ENCODE measurements around the gene KRTAP3-1. TPM values are rescaled to one million over a fixed set of nuclear protein-coding genes. Genes with fewer than 3 reads are reported as not detected.

Gene KRTAP3-1
- polyA plus RNA-seq, 3 donors: not detected

GRCh38 chr17:40993084-40993483 lies 15.8 kb downstream of the KRTAP3-1 start:
- no peak overlapping the region for H3K27ac ChIP-seq (ENCODE audit: low read depth, low read length)
- WGBS, 3 donors: 87 to 93% (median 88%) methylated on average over 2 of the region's 2 CpGs

- WGBS, 3 donors: 71 to 93% (median 89%) methylated on average over 3 of the region's 3 CpGs
- no peak overlapping the region for H3K27ac ChIP-seq (ENCODE audit: low read depth, low read length)
Measured at GRCh38 chr17:40992666-40993065, 16.3 kb downstream of the KRTAP3-1 start.

- no peak overlapping the region for H3K27ac ChIP-seq (ENCODE audit: low read depth, low read length)
- 45 to 62% (median 62%) methylated on average over 8 of the region's 8 CpGs for WGBS, 3 donors
Measured at GRCh38 chr17:40986920-40987319, 22.0 kb downstream of the KRTAP3-1 start.

- no peak within 1 kb of the TSS for H3K27ac ChIP-seq (ENCODE audit: low read depth, low read length)
- WGBS, 3 donors: 35 to 67% (median 45%) methylated on average over 3 of the region's 3 CpGs
Measured at GRCh38 chr17:40984226-40984625, 24.7 kb downstream of the KRTAP3-1 start, which contains the start of gene KRT40. KRT40 (minus strand) TSS chr17:40984326; CDS start chr17:40984273, 53 bp downstream.

GRCh38 chr17:40981115-40981514 lies 27.8 kb downstream of the KRTAP3-1 start:
- 39 to 63% (median 61%) methylated on average over 5 of the region's 5 CpGs for WGBS, 3 donors
- no peak overlapping the region for H3K27ac ChIP-seq (ENCODE audit: low read depth, low read length)

GRCh38 chr17:40980596-40980995 lies 28.3 kb downstream of the KRTAP3-1 start:
- H3K27ac ChIP-seq (ENCODE audit: low read depth, low read length): no peak overlapping the region
- 22 to 49% (median 40%) methylated on average over 8 of the region's 8 CpGs for WGBS, 3 donors

- no peak overlapping the region for H3K27ac ChIP-seq (ENCODE audit: low read depth, low read length)
- 87 to 91% (median 91%) methylated on average over 3 of the region's 3 CpGs for WGBS, 3 donors
Measured at GRCh38 chr17:40980117-40980516, 28.8 kb downstream of the KRTAP3-1 start.

- no peak overlapping the region for H3K27ac ChIP-seq (ENCODE audit: low read depth, low read length)
- 61 to 80% (median 72%) methylated on average over 13 of the region's 13 CpGs for WGBS, 3 donors
Measured at GRCh38 chr17:40978575-40979151, 30.3 kb downstream of the KRTAP3-1 start.

- no peak overlapping the region for H3K27ac ChIP-seq (ENCODE audit: low read depth, low read length)
Measured at GRCh38 chr17:40975516-40975915, 33.4 kb downstream of the KRTAP3-1 start.

GRCh38 chr17:40974366-40974765 lies 34.6 kb downstream of the KRTAP3-1 start:
- no peak overlapping the region for H3K27ac ChIP-seq (ENCODE audit: low read depth, low read length)
- 68 to 92% (median 91%) methylated on average over 3 of the region's 3 CpGs for WGBS, 3 donors

- H3K27ac ChIP-seq (ENCODE audit: low read depth, low read length): no peak overlapping the region
- 77 to 92% (median 84%) methylated on average over 1 of the region's 1 CpG for WGBS, 3 donors
Measured at GRCh38 chr17:40967582-40967981, 41.3 kb downstream of the KRTAP3-1 start.

- 33 to 83% (median 64%) methylated on average over 1 of the region's 1 CpG for whole genome bisulfite sequencing, 3 donors
- no peak within 1 kb of the TSS for H3K27ac ChIP-seq (ENCODE audit: low read depth, low read length)
Measured at GRCh38 chr17:40966848-40967247, 42.1 kb downstream of the KRTAP3-1 start, which contains the start of gene KRT39. KRT39 (minus strand) TSS chr17:40966948; CDS start chr17:40966856, 92 bp downstream.

- WGBS, 3 donors: 48 to 54% (median 53%) methylated on average over 1 of the region's 1 CpG
- no peak overlapping the region for H3K27ac ChIP-seq (ENCODE audit: low read depth, low read length)
Measured at GRCh38 chr17:40963838-40964237, 45.1 kb downstream of the KRTAP3-1 start.

GRCh38 chr17:40962059-40962561 lies 46.8 kb downstream of the KRTAP3-1 start:
- WGBS, 3 donors: 82 to 96% (median 84%) methylated on average over 4 of the region's 4 CpGs
- no peak overlapping the region for H3K27ac ChIP-seq (ENCODE audit: low read depth, low read length)

GRCh38 chr17:40961591-40961990 lies 47.3 kb downstream of the KRTAP3-1 start:
- H3K27ac ChIP-seq (ENCODE audit: low read depth, low read length): no peak overlapping the region
- 56 to 92% (median 81%) methylated on average over 1 of the region's 1 CpG for WGBS, 3 donors

GRCh38 chr17:40960144-40960543 lies 48.8 kb downstream of the KRTAP3-1 start:
- WGBS, 3 donors: 50 to 64% (median 58%) methylated on average over 10 of the region's 10 CpGs
- no peak overlapping the region for H3K27ac ChIP-seq (ENCODE audit: low read depth, low read length)

Other genes starting within 250 kb of the KRTAP3-1 start
- not detected for gene KRT26, start 236.9 kb downstream of the KRTAP3-1 start, polyA plus RNA-seq
- gene KRT27, start 226.6 kb downstream of the KRTAP3-1 start, polyA plus RNA-seq: 1 to 10 TPM in 1 of 3 donors, under 1 TPM in 1, not detected in 1; 0.15 to 2.9 TPM
- gene KRT28, start 209.2 kb downstream of the KRTAP3-1 start, polyA plus RNA-seq: not detected
- 10 to 100 TPM; 18.1 to 46.3 (median 35.0) TPM for gene KRT10, start 186.5 kb downstream of the KRTAP3-1 start, polyA plus RNA-seq
- not detected for gene KRT12, start 141.9 kb downstream of the KRTAP3-1 start, polyA plus RNA-seq
- 1 to 10 TPM in 1 of 3 donors, under 1 TPM in 2; 0.03 to 6.9 (median 0.22) TPM for gene KRT20, start 123.9 kb downstream of the KRTAP3-1 start, polyA plus RNA-seq
- gene KRT23, start 71.5 kb downstream of the KRTAP3-1 start, polyA plus RNA-seq: 1 to 10 TPM in 1 of 3 donors, under 1 TPM in 2; 0.61 to 1.8 (median 0.89) TPM
- under 1 TPM in 1 of 3 donors, not detected in 2; 0.06 TPM for gene KRT39, start 42.2 kb downstream of the KRTAP3-1 start, polyA plus RNA-seq
- gene KRT40, start 24.8 kb downstream of the KRTAP3-1 start, polyA plus RNA-seq: under 1 TPM in 1 of 3 donors, not detected in 2; 0.15 TPM
- not detected for gene KRTAP3-3, start 15.0 kb downstream of the KRTAP3-1 start, polyA plus RNA-seq
- not detected for gene KRTAP3-2, start 9.2 kb downstream of the KRTAP3-1 start, polyA plus RNA-seq
- gene KRTAP1-5, start 18.1 kb upstream of the KRTAP3-1 start, polyA plus RNA-seq: under 1 TPM in 1 of 3 donors, not detected in 2; 0.07 TPM
- gene KRTAP1-4, start 21.1 kb upstream of the KRTAP3-1 start, polyA plus RNA-seq: not detected
- not detected for gene KRTAP1-3, start 25.7 kb upstream of the KRTAP3-1 start, polyA plus RNA-seq
- gene KRTAP1-1, start 32.3 kb upstream of the KRTAP3-1 start, polyA plus RNA-seq: not detected
- not detected for gene KRTAP2-1, start 38.2 kb upstream of the KRTAP3-1 start, polyA plus RNA-seq
- not detected for gene KRTAP2-2, start 46.1 kb upstream of the KRTAP3-1 start, polyA plus RNA-seq
- not detected for gene KRTAP2-3, start 51.0 kb upstream of the KRTAP3-1 start, polyA plus RNA-seq
- not detected for gene KRTAP2-4, start 56.8 kb upstream of the KRTAP3-1 start, polyA plus RNA-seq
- gene KRTAP4-7, start 75.0 kb upstream of the KRTAP3-1 start, polyA plus RNA-seq: not detected
- not detected for gene KRTAP4-8, start 89.0 kb upstream of the KRTAP3-1 start, polyA plus RNA-seq
- gene KRTAP4-16, start 93.1 kb upstream of the KRTAP3-1 start, polyA plus RNA-seq: not detected
- not detected for gene KRTAP4-9, start 96.3 kb upstream of the KRTAP3-1 start, polyA plus RNA-seq
- gene KRTAP4-11, start 109.2 kb upstream of the KRTAP3-1 start, polyA plus RNA-seq: not detected
- gene KRTAP4-12, start 115.1 kb upstream of the KRTAP3-1 start, polyA plus RNA-seq: not detected
- gene KRTAP4-6, start 131.4 kb upstream of the KRTAP3-1 start, polyA plus RNA-seq: not detected
- not detected for gene KRTAP4-5, start 140.7 kb upstream of the KRTAP3-1 start, polyA plus RNA-seq
- gene KRTAP4-4, start 151.6 kb upstream of the KRTAP3-1 start, polyA plus RNA-seq: not detected
- not detected for gene KRTAP4-3, start 159.1 kb upstream of the KRTAP3-1 start, polyA plus RNA-seq
- not detected for gene KRTAP4-2, start 169.1 kb upstream of the KRTAP3-1 start, polyA plus RNA-seq
- not detected for gene KRTAP4-1, start 175.8 kb upstream of the KRTAP3-1 start, polyA plus RNA-seq
- gene KRTAP9-1, start 180.8 kb upstream of the KRTAP3-1 start, polyA plus RNA-seq: not detected
- gene KRTAP9-2, start 217.5 kb upstream of the KRTAP3-1 start, polyA plus RNA-seq: not detected
- not detected for gene KRTAP9-3, start 223.3 kb upstream of the KRTAP3-1 start, polyA plus RNA-seq
- gene KRTAP9-8, start 228.9 kb upstream of the KRTAP3-1 start, polyA plus RNA-seq: not detected
- gene KRTAP9-4, start 240.6 kb upstream of the KRTAP3-1 start, polyA plus RNA-seq: not detected
- gene KRTAP9-9, start 246.3 kb upstream of the KRTAP3-1 start, polyA plus RNA-seq: not detected